Right lobe of liver (tissue), 4 donors: ENCODE data around the gene SMIM11.

Experiments used
- CTCF ChIP-seq, 4 donors: fragments of 200-600 bp in 3 of 4; fragments of 450-650 bp in 1 of 4; IDR thresholded peaks; one replicate each; pipeline versions ENCODE4 v1.5.1 to v1.8.0; 2016 to 2022; ENCODE audit warnings: antibody characterized with exemption in 4 of 4, mild to moderate bottlenecking in 2 of 4
- POLR2A ChIP-seq: fragments of 450-650 bp; IDR thresholded peaks from one replicate; pipeline ENCODE4 v1.6.1; 2017; ENCODE audit warnings: antibody characterized with exemption, mild to moderate bottlenecking
- donor health status: DM: no; HTN: no; CAD: no.
- donor health status: DM: no; HTN: no; CAD: no.
- donor health status: DM: no; HTN: yes; CAD: no.

GRCh38 chr21:34344584-34344983 lies 30.7 kb upstream of the SMIM11 start:
- TF ChIP-seq CTCF (IDR thresholded peaks at IDR 0.05) (no peak), POLR2A (no peak)
